ENCODE measurements around the gene ATG7.
"Not testable (repeated sequence)": the region's sequence is repeated elsewhere in the genome, so short reads cannot be mapped to it uniquely, and the experiment has no call there.

ATG7 gene

GRCh38 chr3:11565932-11566331 is 293.7 kb downstream of the ATG7 start:
- no peak for DNase-seq (ENCODE audit: low read depth in 3 of 3)

GRCh38 chr3:11566478-11566877 is 294.3 kb downstream of the ATG7 start:
- DNase-seq (ENCODE audit: low read depth in 3 of 3), result no peak

DNA sequence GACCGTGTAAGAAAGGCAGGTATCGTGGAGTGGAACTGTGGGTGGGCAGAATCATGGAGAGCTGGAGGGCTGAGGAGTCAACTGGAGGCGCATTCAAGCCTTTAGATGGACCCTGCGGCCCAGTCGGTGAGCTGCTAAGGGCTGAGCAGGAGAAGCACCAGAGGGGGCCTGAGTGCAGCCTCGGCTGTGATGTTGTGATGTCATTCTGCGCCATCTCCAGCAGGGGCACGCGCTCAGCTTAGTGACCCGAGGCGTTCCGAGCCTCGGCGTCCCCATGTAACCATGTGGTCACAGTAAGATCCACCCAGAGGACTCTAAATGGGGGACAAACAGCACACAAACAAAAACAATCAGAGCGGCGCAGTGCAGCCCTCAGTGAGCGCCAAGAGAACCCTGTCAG is 294.7 kb downstream of the ATG7 start:
- DNase-seq (ENCODE audit: low read depth in 3 of 3), result no peak

DNA sequence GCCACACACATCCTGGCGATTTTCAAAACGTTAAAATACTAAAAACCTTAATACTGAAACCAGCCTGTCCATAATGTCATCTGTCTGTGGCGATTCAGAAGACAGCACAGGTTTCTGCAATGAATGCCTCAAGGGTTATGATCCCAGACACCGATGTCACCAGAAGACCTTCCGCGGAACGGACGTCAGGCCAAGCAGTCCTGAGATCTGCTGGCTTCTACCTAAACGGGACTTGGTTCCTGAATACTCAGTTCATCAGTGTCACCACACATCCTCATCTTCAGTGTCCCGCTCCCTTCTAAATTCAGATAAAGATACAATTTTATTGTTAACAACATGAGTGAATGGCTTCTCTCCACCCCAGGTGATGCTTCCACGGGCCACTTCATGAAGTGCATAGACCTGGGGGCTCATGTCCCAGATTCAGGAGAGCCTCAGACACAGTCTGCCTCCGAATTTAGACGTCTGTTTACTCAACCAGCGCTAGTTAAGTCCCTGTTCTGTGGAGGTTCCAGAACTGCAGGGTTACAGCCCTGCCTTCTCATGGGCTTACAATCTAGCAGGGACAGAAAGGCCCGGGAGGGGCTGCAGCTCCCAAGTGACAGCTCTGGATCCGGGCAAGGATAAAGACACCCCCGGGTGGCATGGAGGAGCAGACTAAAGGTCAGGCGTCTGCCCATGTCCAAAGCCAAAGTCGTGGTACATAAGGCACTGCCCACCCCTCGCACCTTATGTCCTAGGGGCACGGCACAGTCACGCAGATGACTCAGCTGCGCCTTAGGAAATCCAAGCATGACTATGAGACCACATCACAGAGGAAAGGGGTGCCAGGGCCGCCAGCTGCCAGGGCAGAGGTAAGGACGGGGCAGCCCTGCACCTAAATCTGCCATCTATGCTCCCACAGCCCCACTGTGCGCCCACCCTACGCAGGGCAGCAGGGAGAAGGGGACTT is 295.6 kb downstream of the ATG7 start:
- DNase-seq (ENCODE audit: low read depth in 3 of 3), result no peak

DNA sequence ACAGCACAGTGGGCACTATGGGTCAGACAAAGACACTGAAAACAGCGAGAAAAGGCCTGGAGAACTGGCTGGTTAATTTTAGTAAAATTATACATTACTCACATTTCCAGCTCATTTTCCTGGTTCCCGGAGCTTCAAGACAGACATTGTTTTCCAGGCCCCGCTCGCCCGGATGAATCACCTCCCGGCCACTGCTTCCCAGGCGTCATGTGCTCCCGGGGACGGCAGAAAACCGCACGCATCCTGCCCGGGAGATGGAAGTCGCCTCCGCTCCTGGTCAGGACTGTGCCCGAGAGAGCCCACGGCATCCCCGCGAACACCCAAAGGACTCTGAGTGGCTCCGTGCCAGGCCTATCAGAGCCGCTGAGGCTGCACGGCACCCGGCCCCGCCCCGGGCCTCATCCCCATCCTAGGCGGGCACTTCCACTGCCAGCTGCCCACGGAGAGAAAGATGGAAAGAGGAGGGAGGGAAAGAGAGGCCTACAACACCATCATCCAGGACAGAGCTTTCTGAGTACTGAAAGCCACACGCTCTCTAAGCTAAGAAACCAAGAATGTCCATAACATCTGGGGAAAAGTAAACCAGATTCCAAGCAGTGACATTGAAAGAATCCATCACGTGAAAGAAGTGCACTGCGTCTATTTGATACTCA is 296.4 kb downstream of the ATG7 start:
- no peak for DNase-seq (ENCODE audit: low read depth in 3 of 3)

GRCh38 chr3:11569156-11569741 is 297.1 kb downstream of the ATG7 start:
- no peak for DNase-seq (ENCODE audit: low read depth in 3 of 3)

GRCh38 chr3:11570251-11570650 is 298.1 kb downstream of the ATG7 start:
- no peak for DNase-seq (ENCODE audit: low read depth in 3 of 3)

DNA sequence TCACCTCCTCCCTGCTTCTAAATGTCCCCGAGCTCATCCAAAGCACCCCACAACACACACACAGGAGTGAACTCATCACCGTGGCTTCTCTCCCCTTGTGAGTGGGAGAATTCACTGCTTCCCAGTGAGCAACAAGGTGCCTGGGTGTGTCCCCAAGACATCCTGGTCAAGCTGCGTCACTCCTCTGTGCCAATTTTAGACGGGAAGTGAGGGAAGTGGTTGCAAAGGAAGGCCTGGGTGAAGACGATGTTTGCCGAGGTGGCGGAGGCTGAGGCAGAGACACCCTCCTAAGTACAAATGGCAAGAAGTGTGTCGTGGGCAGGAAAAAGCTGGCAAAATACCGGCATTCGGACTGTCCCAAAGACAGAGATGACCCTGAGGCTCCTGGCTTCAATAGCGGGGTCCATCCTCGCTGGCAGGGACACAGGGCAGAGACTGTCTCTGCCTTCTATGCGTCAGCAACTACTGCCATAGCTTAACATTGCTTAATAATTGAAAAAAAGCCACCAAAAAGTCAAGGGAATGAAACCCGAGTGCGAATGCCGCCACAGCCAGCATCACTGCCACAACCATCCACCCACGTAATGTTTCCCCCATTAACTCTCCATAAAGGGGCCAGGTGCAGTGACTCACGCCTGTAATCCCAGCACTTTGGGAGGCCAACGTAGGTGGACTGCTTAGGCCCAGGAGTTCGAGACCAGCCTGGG is 298.7 kb downstream of the ATG7 start:
- DNase-seq (ENCODE audit: low read depth in 3 of 3), result no peak

- DNase-seq (ENCODE audit: low read depth in 3 of 3), result not testable (repeated sequence)
These were observed 300.5 kb downstream of the ATG7 start for GRCh38 chr3:11572660-11573059.

- no peak for DNase-seq (ENCODE audit: low read depth in 3 of 3)
These were observed 302.9 kb downstream of the ATG7 start for GRCh38 chr3:11574981-11575669.

- no peak for DNase-seq (ENCODE audit: low read depth in 3 of 3)
These were observed 303.5 kb downstream of the ATG7 start for GRCh38 chr3:11575677-11576076.

DNA sequence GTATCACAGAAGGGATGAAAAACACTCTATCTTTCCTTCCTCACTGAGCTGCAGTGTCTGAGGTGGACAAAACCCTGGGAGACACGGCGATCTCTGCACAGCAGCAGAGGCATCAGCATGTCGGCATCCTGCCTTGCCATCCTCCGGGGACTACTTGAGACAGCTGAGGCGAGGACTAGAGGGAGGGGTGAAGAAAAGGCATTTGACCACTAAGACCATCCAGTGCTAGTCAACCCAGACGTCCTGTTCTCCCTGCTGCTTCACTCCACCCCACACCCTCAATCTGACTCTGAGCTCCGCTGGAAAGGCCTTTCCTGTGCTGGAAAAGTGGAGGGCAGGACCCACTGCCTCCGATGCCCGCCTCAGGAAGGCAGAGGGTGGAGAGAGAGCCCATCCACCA is 304.3 kb downstream of the ATG7 start:
- no peak for DNase-seq (ENCODE audit: low read depth in 3 of 3)

DNA sequence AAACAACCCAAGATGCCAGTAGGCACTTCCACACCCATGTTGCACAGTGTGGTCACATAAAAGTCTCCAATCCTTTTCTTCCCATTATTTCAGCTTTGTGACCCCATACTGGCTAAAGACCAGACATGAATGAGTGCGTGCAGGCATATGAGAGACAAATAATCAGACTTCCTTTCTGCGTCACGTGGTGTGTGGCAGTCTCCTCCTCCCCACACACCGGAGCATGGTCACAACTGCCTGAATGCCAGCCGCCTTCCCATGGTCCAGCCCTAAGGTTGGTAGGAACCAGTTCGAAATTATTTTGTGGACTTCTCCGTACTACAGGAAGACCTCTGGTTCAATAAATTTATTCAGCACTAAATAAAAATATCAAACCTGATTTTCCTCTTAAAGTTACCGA is 306.0 kb downstream of the ATG7 start:
- no peak for DNase-seq (ENCODE audit: low read depth in 3 of 3)

DNA sequence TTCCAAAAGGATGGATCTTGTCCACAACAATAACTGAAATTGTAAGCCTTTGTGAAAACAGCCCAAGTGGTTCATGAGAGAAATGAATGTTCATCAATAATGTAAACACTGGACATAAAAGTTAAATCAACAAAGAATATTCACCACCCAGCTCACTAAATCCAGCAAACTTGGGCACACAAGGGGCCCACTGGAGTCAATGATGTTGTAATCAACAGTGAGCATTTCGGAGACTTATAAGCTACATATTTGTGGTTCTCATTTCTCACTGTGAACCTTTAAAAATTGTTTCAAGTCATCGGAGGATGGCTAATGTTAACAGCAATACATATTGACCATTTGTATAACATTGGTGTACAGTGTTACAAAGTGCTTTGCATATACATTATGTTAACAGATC is 308.4 kb downstream of the ATG7 start:
- DNase-seq (ENCODE audit: low read depth in 3 of 3), result no peak

DNA sequence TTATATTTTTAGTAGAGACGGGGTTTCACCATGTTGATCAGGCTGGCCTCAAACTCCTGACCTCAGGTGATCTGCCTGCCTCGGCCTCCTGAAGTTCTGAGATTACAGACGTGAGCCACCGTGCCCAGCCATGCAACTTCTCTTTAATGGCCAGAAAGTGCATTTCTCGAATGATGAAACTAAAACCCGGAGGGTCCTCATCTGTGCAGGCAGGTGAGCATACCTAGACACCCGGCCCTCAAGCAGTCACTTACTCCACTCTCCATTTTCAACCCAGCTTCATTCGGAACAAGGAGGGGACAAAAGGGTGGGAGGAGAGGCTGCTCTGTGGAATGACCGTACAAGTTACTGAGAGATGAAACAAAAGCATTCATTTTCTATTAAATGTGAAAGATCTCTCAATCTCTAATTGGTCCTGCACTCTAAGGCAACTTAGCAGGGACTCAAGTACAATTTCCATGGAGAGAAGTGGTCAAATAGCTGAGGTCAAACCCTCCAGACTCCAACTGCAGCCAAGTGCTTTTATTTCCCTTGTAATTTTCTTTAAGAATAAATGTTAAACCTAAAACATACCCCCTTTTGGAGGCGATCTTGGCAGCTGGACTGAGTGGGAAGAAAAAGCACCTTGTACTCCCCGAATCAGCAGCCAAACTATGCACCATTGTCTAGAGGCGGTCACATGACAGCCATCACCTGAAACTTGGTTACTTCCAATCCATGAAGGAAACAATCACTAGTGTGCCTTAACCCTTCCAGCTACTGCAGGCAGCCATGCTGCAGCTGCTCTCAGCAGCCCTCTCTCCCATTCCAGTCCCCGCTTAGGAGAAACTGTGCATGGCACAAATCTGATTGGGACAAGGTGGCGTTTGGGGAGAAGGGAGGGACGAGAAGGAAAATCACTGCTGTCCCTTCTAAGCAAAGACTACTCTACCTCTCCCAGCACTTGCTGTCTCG is 309.3 kb downstream of the ATG7 start:
- DNase-seq (ENCODE audit: low read depth in 3 of 3), result no peak

- DNase-seq (ENCODE audit: low read depth in 3 of 3), result no peak
These were observed 310.2 kb downstream of the ATG7 start for GRCh38 chr3:11582191-11582968.

DNA sequence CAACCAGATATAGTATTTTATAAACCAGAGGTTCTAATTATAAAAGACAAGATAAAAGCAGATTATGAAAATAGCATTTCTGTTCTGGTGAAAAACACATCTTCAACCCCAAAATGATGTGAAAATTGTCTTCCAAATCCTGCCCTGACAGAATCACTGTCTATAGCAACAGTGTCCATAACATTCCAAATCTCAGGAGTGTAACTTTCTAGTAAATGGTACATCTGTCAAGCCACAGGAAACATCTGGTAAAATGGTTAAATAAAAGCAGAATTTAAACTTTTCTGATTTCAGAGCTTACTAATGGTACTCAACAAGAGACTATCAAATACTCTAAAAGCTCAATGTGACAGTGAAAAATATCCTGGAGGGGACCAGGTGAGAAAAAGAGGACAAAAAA is 311.0 kb downstream of the ATG7 start:
- no peak for DNase-seq (ENCODE audit: low read depth in 3 of 3)

GRCh38 chr3:11583638-11584046 is 311.4 kb downstream of the ATG7 start:
- DNase-seq (ENCODE audit: low read depth in 3 of 3), result no peak

DNA sequence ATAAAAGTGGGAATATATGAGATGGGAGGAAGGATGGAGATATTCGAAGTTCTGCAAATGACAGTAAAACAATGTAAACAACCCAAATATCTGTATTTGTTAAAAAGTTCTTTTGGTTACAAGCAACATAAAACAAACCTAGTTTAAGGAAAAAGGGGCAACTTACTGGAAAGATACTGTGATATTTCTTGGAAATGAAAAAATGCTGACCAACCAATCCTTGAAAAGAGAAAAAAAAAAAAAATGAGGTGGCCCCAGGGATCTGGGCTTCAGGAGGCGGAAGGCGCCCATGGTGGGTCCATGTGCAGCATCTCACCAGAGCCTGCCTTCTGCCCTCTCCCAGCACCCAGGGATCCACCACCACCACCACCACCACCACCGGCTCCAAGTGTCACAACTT is 312.4 kb downstream of the ATG7 start:
- no peak for DNase-seq (ENCODE audit: low read depth in 3 of 3)

GRCh38 chr3:11587766-11588165 is 315.6 kb downstream of the ATG7 start:
- no peak for DNase-seq (ENCODE audit: low read depth in 3 of 3)
